Cardiac fibroblast (primary cell): ENCODE measurements around the gene SMARCC1.

ENCODE experiments used
- DNase-seq, 2 donors: peaks; one replicate each; pipeline versions ENCODE4 v3.0.0 to v3.0.0-alpha.2; 2010; ENCODE audit warnings: low read depth in 2 of 2
- H3K4me3 ChIP-seq, 2 donors: replicated peaks in 1 of 2; 1 replicate in 1 of 2; 2 replicates in 1 of 2; pipeline ENCODE4 v1.5.1; 2011; ENCODE audit warnings: low read depth in 2 of 2, low read length in 2 of 2, mild to moderate bottlenecking in 2 of 2, moderate library complexity in 1 of 2
- CTCF ChIP-seq: IDR thresholded peaks from one replicate; pipeline ENCODE4 v1.5.1; 2011; ENCODE audit warnings: low read depth, mild to moderate bottlenecking, low read length, inconsistent platforms

The SMARCC1 gene

GRCh38 chr3:47629770-47630169 is 151.9 kb downstream of the SMARCC1 start:
- no peak overlapping the region for H3K4me3 ChIP-seq
- DNase-seq: no peak
- TF ChIP-seq CTCF: no peak

- no peak for TF ChIP-seq CTCF
- no peak overlapping the region for H3K4me3 ChIP-seq
- DNase-seq: no peak
These were observed 153.3 kb downstream of the SMARCC1 start for GRCh38 chr3:47628426-47628825.

GRCh38 chr3:47622671-47623461 is 158.8 kb downstream of the SMARCC1 start:
- no peak for DNase-seq
- H3K4me3 ChIP-seq: no peak overlapping the region
- no peak for TF ChIP-seq CTCF

- TF ChIP-seq CTCF: no peak
- no peak for DNase-seq
These were observed 164.3 kb downstream of the SMARCC1 start for GRCh38 chr3:47617086-47618010.

GRCh38 chr3:47614788-47615187 is 166.9 kb downstream of the SMARCC1 start:
- no peak for TF ChIP-seq CTCF
- no peak for DNase-seq
- no peak overlapping the region for H3K4me3 ChIP-seq

More at GRCh38 chr3:47617086-47618010, 164.3 kb downstream of the SMARCC1 start:
- no peak overlapping the region for H3K4me3 ChIP-seq

GRCh38 chr3:47613722-47614121 is 168.0 kb downstream of the SMARCC1 start:
- no peak for TF ChIP-seq CTCF
- no peak overlapping the region for H3K4me3 ChIP-seq
- DNase-seq: no peak
